GM12878 (cell line): Measurements from ENCODE around the gene FEZF2. TPM values are rescaled to one million over a fixed set of nuclear protein-coding genes. Genes with fewer than 3 reads are reported as not detected.

Experiments
- ATAC-seq: fragments of 200-7000 bp; cut with Tn5 transposase; 3 replicates; pipeline ENCODE4 v1.9.1; 2020; ENCODE audit warnings: mild to moderate bottlenecking, moderate library complexity
- BruUV-seq: library from RNA; stranded (reverse); fragments of 400-500 nt; replicated peaks from 2 replicates; lab custom pipeline; 2021; lab: Mats Ljungman, UMichigan
- CTCF ChIA-PET: fragments of 300-600 bp; sonication (Branson Sonifier 250); formaldehyde crosslinking; extraction: SDS; loops from one replicate; lab custom pipeline; 2021; ENCODE audit warnings: inconsistent platforms; lab: Yijun Ruan, JAX
- POLR2A ChIA-PET: fragments of 350-600 bp; formaldehyde crosslinking; extraction: SDS; loops from one replicate; lab custom pipeline; 2021; ENCODE audit warnings: inconsistent platforms; lab: Charles Lee
- RAD21 ChIA-PET: fragments of 300-600 bp; sonication (Branson Sonifier 250); formaldehyde crosslinking; loops from one replicate; lab custom pipeline; 2023; ENCODE audit warnings: antibody characterized with exemption; ENCODE audit not compliant: unreplicated experiment; lab: Charles Lee
- SMC1A ChIA-PET: fragments of 300-600 bp; sonication (Branson Sonifier 250); formaldehyde crosslinking; loops from one replicate; lab custom pipeline; 2023; ENCODE audit not compliant: unreplicated experiment, uncharacterized antibody; lab: Charles Lee
- DNase-seq: peaks from one replicate; pipeline ENCODE4 v3.0.0-alpha.2; 2011; ENCODE audit warnings: low read depth, low spot score
- FAIRE-seq: peaks from 3 replicates; lab custom pipeline; 2011; peaks lifted over from hg19 to GRCh38; lab: Jason Lieb, UNC
- H2AFZ ChIP-seq: 2 replicates; pipeline ENCODE4 v1.6.0; 2011; ENCODE audit warnings: low read depth, low read length, control low read depth; ENCODE audit not compliant: control insufficient read depth
- H3K27ac ChIP-seq: 2 replicates; pipeline ENCODE4 v1.5.1; 2011; ENCODE audit warnings: control low read depth; ENCODE audit not compliant: control insufficient read depth, insufficient read depth
- H3K27me3 ChIP-seq, 2 experiments: replicated peaks in 1 of 2; 2 replicates each; pipeline versions ENCODE4 v1.6.0 to v1.6.1; 2011; ENCODE audit warnings: low read length in 1 of 2; ENCODE audit not compliant: control insufficient read depth in 2 of 2, insufficient read depth in 2 of 2
- H3K36me3 ChIP-seq, 2 experiments: 2 replicates each; pipeline ENCODE4 v1.5.1; 2011; ENCODE audit warnings: low read length in 1 of 2; ENCODE audit not compliant: control insufficient read depth in 2 of 2, insufficient read depth in 2 of 2
- H3K4me1 ChIP-seq: 2 replicates; pipeline ENCODE4 v1.6.1; 2011; ENCODE audit warnings: mild to moderate bottlenecking, low read length, moderate library complexity, mixed read lengths; ENCODE audit not compliant: control insufficient read depth, insufficient read depth
- H3K4me2 ChIP-seq: 2 replicates; pipeline ENCODE4 v1.6.0; 2011; ENCODE audit warnings: control low read depth; ENCODE audit not compliant: control insufficient read depth, insufficient read depth
- H3K4me3 ChIP-seq: fragments of 200-600 bp; sonication (generic); 2 replicates; pipeline ENCODE4 v1.5.1; 2016
- H3K79me2 ChIP-seq: 2 replicates; pipeline ENCODE4 v1.6.0; 2011; ENCODE audit warnings: low read length; ENCODE audit not compliant: control insufficient read depth, insufficient read depth
- H3K9ac ChIP-seq: 2 replicates; pipeline ENCODE4 v1.8.0; 2011; ENCODE audit warnings: low read length, control low read depth, mixed read lengths; ENCODE audit not compliant: control insufficient read depth, insufficient read depth
- H3K9me3 ChIP-seq: replicated peaks from 3 replicates; pipeline ENCODE4 v1.5.1; 2011; ENCODE audit warnings: mild to moderate bottlenecking, low read length; ENCODE audit not compliant: control insufficient read depth, insufficient read depth
- H4K20me1 ChIP-seq: 2 replicates; pipeline ENCODE4 v1.6.0; 2011; ENCODE audit not compliant: control insufficient read depth, insufficient read depth
- EZH2 ChIP-seq: IDR thresholded peaks from 2 replicates; pipeline ENCODE4 v1.6.1; 2012; ENCODE audit warnings: low read depth, mild to moderate bottlenecking, control low read depth, inconsistent platforms, low read length, borderline replicate concordance; ENCODE audit not compliant: control insufficient read depth
- JUND ChIP-seq: IDR thresholded peaks from 2 replicates; pipeline ENCODE4 v1.6.1; 2012; ENCODE audit warnings: low read depth, mild to moderate bottlenecking, low read length, improper control_type of control experiment, moderate library complexity
- KDM1A ChIP-seq: fragments of 200-600 bp; sonication (generic); IDR thresholded peaks from 2 replicates; pipeline ENCODE4 v1.6.1; 2016; ENCODE audit warnings: borderline replicate concordance
- LARP7 ChIP-seq: fragments of 450-650 bp; IDR thresholded peaks from 2 replicates; pipeline ENCODE4 v1.6.1; 2017; ENCODE audit warnings: mild to moderate bottlenecking
- POLR2AphosphoS2 ChIP-seq: IDR thresholded peaks from 2 replicates; pipeline ENCODE4 v1.6.1; 2011; ENCODE audit warnings: low read depth, mild to moderate bottlenecking, low read length, improper control_type of control experiment, moderate library complexity
- RAD21 ChIP-seq: IDR thresholded peaks from 2 replicates; pipeline ENCODE4 v1.6.1; 2011; ENCODE audit warnings: mild to moderate bottlenecking, low read depth, low read length, moderate library complexity; ENCODE audit not compliant: insufficient read depth
- RB1 ChIP-seq: fragments of 450-650 bp; formaldehyde crosslinking; IDR thresholded peaks from 2 replicates; pipeline ENCODE4 v1.6.1; 2017; ENCODE audit warnings: mild to moderate bottlenecking, borderline replicate concordance
- RFX5 ChIP-seq: IDR thresholded peaks from 2 replicates; pipeline ENCODE4 v1.6.1; 2011; ENCODE audit warnings: low read depth, low read length, improper control_type of control experiment
- TAF1 ChIP-seq: IDR thresholded peaks from 2 replicates; pipeline ENCODE4 v1.6.1; 2011; ENCODE audit warnings: mild to moderate bottlenecking, low read depth, low read length, borderline replicate concordance
- YY1 ChIP-seq: IDR thresholded peaks from 2 replicates; pipeline ENCODE4 v1.6.1; 2011; ENCODE audit warnings: low read depth, mild to moderate bottlenecking, low read length
- ZBED1 ChIP-seq: IDR thresholded peaks from 2 replicates; pipeline ENCODE4 v1.6.1; 2016; ENCODE audit warnings: borderline replicate concordance
- ZZZ3 ChIP-seq: IDR thresholded peaks from 2 replicates; pipeline ENCODE4 v1.6.1; 2011; ENCODE audit warnings: low read depth; ENCODE audit not compliant: control insufficient read depth, insufficient read length
- WGBS: methylation state at CpG from one replicate; pipeline ENCODE4 v1.1.6; 2016; ENCODE audit warnings: low lambda C conversion rate; ENCODE audit not compliant: insufficient replicate concordance, insufficient coverage; ENCODE audit errors: missing lambda C conversion rate; 5-methylcytosine and 5-hydroxymethylcytosine counted together
- in situ Hi-C: fragments of 300-500 bp; cut with MboI; formaldehyde crosslinking; loops from 9 replicates; pipeline ENCODE4 v1.14.3; 2018; ENCODE audit warnings: mixed read lengths
- intact Hi-C: fragments of 100-400 bp; cut with micrococcal nuclease; formaldehyde crosslinking; loops from one replicate; pipeline ENCODE4 v1.14.2; 2022; ENCODE audit not compliant: unreplicated experiment
- polyA plus RNA-seq, 11 experiments: library from polyadenylated mRNA; depleted of rRNA in 4 of 11; unstranded in 6 of 11; stranded (reverse) in 5 of 11; fragments of >200 nt; fragmentation: Nextera tagmentation in 4 of 11; fragmentation: Illumina TruSeq in 1 of 11; extraction: Ambion mirVana in 4 of 11; extraction: Trizol in 1 of 11; gene quantifications; 1 replicate in 1 of 11; 2 replicates in 10 of 11; pipeline versions ENCODE4 v1.2.1 to v1.2.3, GENCODE V29; 2011 to 2016; ENCODE audit warnings: inconsistent platforms in 2 of 11, missing spikeins in 2 of 11, low read depth in 1 of 11
- total RNA-seq, 4 experiments: library from RNA; depleted of rRNA in 3 of 4; stranded (reverse); fragments of >200 nt in 3 of 4; fragmentation: Illumina TruSeq in 1 of 4; extraction: Trizol in 1 of 4; gene quantifications; 2 replicates each; pipeline versions ENCODE4 v1.2.1 to v1.2.3, GENCODE V29; 2013 to 2021
- TF ChIP-seq, protein P1 (sequence below): IDR thresholded peaks from 2 replicates; pipeline ENCODE4 v1.6.1; 2011; ENCODE audit warnings: borderline replicate concordance, low read depth, mild to moderate bottlenecking, moderate library complexity, mixed read lengths, low read length; ENCODE audit not compliant: insufficient read depth; ENCODE audit errors: extremely low read length
- TF ChIP-seq, protein P2 (sequence below): fragments of 450-650 bp; IDR thresholded peaks from 2 replicates; pipeline ENCODE4 v1.6.1; 2017; ENCODE audit warnings: mild to moderate bottlenecking, low read depth, inconsistent platforms; ENCODE audit not compliant: poor library complexity, severe bottlenecking
- TF ChIP-seq, protein P3 (sequence below): fragments of 450-650 bp; IDR thresholded peaks from 2 replicates; pipeline ENCODE4 v1.6.1; 2016; ENCODE audit warnings: mild to moderate bottlenecking
- TF ChIP-seq, protein P4 (sequence below): fragments of 450-650 bp; IDR thresholded peaks from 2 replicates; pipeline ENCODE4 v1.6.1; 2016; ENCODE audit warnings: mild to moderate bottlenecking, moderate library complexity, borderline replicate concordance

FEZF2 gene
- total and polyA plus RNA-seq, 10 of the 15 experiments (the other 5 are each of a cell fraction or from before 2014, with no cell fraction given), result not detected

DNA sequence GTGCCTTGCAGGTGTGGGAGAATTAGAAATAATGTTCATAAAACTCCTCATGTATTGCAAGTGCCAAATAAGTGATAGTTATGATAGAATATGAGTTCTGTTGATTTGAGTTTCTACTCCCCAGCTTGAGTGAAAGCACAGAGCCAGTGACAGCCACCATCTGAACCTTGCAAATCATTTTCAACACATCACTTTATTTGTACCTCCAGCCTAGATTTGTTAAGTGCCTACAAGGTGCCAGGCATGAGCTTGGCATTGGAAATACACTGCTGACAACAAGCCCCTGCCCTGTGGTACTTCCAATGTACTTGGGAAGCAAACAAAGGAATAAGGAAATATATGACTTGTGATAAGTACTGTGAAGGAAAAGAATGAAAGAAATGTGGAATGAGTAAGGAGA, 17.0 kb downstream of the FEZF2 start (continued):
- TF ChIP-seq LARP7 (no peak), ZBED1 (no peak), YY1 (no peak), KDM1A (no peak), RFX5 (no peak), EZH2 (no peak), RAD21 (no peak)
- TF ChIP-seq, protein P1, sequence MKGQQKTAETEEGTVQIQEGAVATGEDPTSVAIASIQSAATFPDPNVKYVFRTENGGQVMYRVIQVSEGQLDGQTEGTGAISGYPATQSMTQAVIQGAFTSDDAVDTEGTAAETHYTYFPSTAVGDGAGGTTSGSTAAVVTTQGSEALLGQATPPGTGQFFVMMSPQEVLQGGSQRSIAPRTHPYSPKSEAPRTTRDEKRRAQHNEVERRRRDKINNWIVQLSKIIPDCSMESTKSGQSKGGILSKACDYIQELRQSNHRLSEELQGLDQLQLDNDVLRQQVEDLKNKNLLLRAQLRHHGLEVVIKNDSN, result no peak
- TF ChIP-seq, protein P2, sequence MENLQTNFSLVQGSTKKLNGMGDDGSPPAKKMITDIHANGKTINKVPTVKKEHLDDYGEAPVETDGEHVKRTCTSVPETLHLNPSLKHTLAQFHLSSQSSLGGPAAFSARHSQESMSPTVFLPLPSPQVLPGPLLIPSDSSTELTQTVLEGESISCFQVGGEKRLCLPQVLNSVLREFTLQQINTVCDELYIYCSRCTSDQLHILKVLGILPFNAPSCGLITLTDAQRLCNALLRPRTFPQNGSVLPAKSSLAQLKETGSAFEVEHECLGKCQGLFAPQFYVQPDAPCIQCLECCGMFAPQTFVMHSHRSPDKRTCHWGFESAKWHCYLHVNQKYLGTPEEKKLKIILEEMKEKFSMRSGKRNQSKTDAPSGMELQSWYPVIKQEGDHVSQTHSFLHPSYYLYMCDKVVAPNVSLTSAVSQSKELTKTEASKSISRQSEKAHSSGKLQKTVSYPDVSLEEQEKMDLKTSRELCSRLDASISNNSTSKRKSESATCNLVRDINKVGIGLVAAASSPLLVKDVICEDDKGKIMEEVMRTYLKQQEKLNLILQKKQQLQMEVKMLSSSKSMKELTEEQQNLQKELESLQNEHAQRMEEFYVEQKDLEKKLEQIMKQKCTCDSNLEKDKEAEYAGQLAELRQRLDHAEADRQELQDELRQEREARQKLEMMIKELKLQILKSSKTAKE, result no peak
- TF ChIP-seq, all 136 proteins: peak for 0

DNA sequence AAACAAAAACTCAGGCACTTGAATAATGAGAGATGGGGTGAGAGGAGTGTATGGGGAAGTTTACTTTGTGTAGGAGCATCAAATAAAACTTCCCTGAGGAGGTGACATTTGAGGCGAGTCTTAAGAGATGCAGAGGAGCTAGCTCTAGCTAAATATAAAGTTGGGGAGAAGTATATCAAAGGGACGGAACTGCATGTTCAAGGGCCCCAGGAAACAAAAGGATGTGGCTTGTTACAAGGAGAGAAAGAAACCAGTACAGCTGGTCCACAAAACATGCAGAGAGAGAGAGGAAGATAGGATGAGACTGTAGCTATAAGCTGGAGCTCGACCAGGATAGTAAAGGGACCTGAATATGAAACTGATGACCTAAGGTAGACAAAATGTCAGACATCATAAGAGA, 17.6 kb downstream of the FEZF2 start:
- ChIA-PET CTCF (interaction anchor here (1.3 kb wide), 1 partner anchor 25 kb away, joined by 4 read pairs; no protein-coding TSS in a partner anchor), SMC1A (interaction anchor here (1.0 kb wide), 1 partner anchor 24 kb away, joined by 3 read pairs; no protein-coding TSS in a partner anchor), RAD21 (no interaction called here), POLR2A (no interaction called here)
- no peak for ATAC-seq
- H3K4me3 ChIP-seq, result no peak overlapping the region
- DNase-seq, result no peak
- H3K9me3 ChIP-seq, result no peaks in the 10 kb centered on the region
- H3K4me2 ChIP-seq, result no peak overlapping the region
- intact Hi-C loops, result no loop called here
- FAIRE-seq, result no peak
- no peak overlapping the region for H2AFZ ChIP-seq
- BruUV-seq, result no TSS peak
- H3K27ac ChIP-seq, result no peak overlapping the region
- in situ Hi-C loops, result no loop called here
- H3K9ac ChIP-seq, result no peak overlapping the region
- no peaks in the 10 kb centered on the region for H3K36me3 ChIP-seq
- H3K79me2 ChIP-seq, result no peaks in the 10 kb centered on the region
- WGBS, result 0% methylated on average over 3 of the region's 3 CpGs
- no peaks in the 10 kb centered on the region for H4K20me1 ChIP-seq
- no peaks in the 10 kb centered on the region for H3K27me3 ChIP-seq
- H3K4me1 ChIP-seq, result no peaks in the 10 kb centered on the region
- TF ChIP-seq ZZZ3 (no peak), TAF1 (no peak), RB1 (no peak), JUND (no peak), POLR2AphosphoS2 (no peak)
- TF ChIP-seq, protein P3, sequence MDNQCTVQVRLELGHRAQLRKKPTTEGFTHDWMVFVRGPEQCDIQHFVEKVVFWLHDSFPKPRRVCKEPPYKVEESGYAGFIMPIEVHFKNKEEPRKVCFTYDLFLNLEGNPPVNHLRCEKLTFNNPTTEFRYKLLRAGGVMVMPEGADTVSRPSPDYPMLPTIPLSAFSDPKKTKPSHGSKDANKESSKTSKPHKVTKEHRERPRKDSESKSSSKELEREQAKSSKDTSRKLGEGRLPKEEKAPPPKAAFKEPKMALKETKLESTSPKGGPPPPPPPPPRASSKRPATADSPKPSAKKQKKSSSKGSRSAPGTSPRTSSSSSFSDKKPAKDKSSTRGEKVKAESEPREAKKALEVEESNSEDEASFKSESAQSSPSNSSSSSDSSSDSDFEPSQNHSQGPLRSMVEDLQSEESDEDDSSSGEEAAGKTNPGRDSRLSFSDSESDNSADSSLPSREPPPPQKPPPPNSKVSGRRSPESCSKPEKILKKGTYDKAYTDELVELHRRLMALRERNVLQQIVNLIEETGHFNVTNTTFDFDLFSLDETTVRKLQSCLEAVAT, result no peak
- TF ChIP-seq, protein P4, sequence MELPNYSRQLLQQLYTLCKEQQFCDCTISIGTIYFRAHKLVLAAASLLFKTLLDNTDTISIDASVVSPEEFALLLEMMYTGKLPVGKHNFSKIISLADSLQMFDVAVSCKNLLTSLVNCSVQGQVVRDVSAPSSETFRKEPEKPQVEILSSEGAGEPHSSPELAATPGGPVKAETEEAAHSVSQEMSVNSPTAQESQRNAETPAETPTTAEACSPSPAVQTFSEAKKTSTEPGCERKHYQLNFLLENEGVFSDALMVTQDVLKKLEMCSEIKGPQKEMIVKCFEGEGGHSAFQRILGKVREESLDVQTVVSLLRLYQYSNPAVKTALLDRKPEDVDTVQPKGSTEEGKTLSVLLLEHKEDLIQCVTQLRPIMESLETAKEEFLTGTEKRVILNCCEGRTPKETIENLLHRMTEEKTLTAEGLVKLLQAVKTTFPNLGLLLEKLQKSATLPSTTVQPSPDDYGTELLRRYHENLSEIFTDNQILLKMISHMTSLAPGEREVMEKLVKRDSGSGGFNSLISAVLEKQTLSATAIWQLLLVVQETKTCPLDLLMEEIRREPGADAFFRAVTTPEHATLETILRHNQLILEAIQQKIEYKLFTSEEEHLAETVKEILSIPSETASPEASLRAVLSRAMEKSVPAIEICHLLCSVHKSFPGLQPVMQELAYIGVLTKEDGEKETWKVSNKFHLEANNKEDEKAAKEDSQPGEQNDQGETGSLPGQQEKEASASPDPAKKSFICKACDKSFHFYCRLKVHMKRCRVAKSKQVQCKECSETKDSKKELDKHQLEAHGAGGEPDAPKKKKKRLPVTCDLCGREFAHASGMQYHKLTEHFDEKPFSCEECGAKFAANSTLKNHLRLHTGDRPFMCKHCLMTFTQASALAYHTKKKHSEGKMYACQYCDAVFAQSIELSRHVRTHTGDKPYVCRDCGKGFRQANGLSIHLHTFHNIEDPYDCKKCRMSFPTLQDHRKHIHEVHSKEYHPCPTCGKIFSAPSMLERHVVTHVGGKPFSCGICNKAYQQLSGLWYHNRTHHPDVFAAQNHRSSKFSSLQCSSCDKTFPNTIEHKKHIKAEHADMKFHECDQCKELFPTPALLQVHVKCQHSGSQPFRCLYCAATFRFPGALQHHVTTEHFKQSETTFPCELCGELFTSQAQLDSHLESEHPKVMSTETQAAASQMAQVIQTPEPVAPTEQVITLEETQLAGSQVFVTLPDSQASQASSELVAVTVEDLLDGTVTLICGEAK, result no peak
